Neutrophil (primary cell): ENCODE measurements around the gene RFC2.
"Not testable (repeated sequence)": the region's sequence is repeated elsewhere in the genome, so short reads cannot be mapped to it uniquely, and the experiment has no call there.

Source experiments
- H3K27ac ChIP-seq: fragments of 200-600 bp; sonication (generic); 2 replicates; pipeline ENCODE4 v1.5.1; 2016; ENCODE audit warnings: mild to moderate bottlenecking, moderate library complexity
- H3K27me3 ChIP-seq: fragments of 200-600 bp; sonication (generic); 2 replicates; pipeline ENCODE4 v1.6.0; 2016; ENCODE audit warnings: mild to moderate bottlenecking
- H3K36me3 ChIP-seq: fragments of 200-600 bp; sonication (generic); 2 replicates; pipeline ENCODE4 v1.5.1; 2017
- H3K4me1 ChIP-seq, 2 experiments: fragments of 200-600 bp in 1 of 2; sonication (generic) in 1 of 2; 1 replicate in 1 of 2; 2 replicates in 1 of 2; pipeline versions ENCODE4 v1.5.1 to v1.6.1; 2013 to 2016; ENCODE audit warnings: low read depth in 1 of 2, low read length in 1 of 2, mild to moderate bottlenecking in 1 of 2, moderate library complexity in 1 of 2; ENCODE audit not compliant: control insufficient read depth in 1 of 2, insufficient read depth in 1 of 2
- H3K4me3 ChIP-seq, 2 experiments: fragments of 200-600 bp in 1 of 2; sonication (generic) in 1 of 2; 1 replicate in 1 of 2; 2 replicates in 1 of 2; pipeline ENCODE4 v1.5.1; 2013 to 2016; ENCODE audit warnings: low read depth in 1 of 2, low read length in 1 of 2, mild to moderate bottlenecking in 1 of 2, moderate library complexity in 1 of 2
- H3K9me3 ChIP-seq: fragments of 200-600 bp; sonication (generic); 2 replicates; pipeline ENCODE4 v1.5.1; 2016
- CTCF ChIP-seq: fragments of 200-600 bp; sonication (generic); IDR thresholded peaks from 2 replicates; pipeline ENCODE4 v1.5.1; 2016; ENCODE audit warnings: antibody characterized with exemption

Gene RFC2

GRCh38 chr7:74252893-74253292 is 1.3 kb downstream of the RFC2 start:
- Histone ChIP-seq H3K27ac (no peak overlapping the region), H3K4me3 (no peak overlapping the region)
- TF ChIP-seq CTCF: no peak

GRCh38 chr7:74249058-74249457 is 5.1 kb downstream of the RFC2 start:
- H3K4me3 ChIP-seq: not testable (repeated sequence)

More at GRCh38 chr7:74252893-74253292, 1.3 kb downstream of the RFC2 start:
- no peaks in the 10 kb centered on the region for H3K9me3 ChIP-seq
- no peaks in the 10 kb centered on the region for H3K27me3 ChIP-seq
- peaks cover 25 to 26% of the 10 kb centered on the region in 2 experiments for H3K4me1 ChIP-seq
- peaks cover 35% of the 10 kb centered on the region for H3K36me3 ChIP-seq

GRCh38 chr7:74248156-74248555 is 6.0 kb downstream of the RFC2 start:
- H3K36me3 ChIP-seq: peaks cover 64% of the 10 kb centered on the region
- peaks cover under 1 to 6% of the 10 kb centered on the region in 2 experiments for H3K4me1 ChIP-seq
- no peaks in the 10 kb centered on the region for H3K27me3 ChIP-seq
- no peak for TF ChIP-seq CTCF
- no peaks in the 10 kb centered on the region for H3K9me3 ChIP-seq
- H3K27ac ChIP-seq: no peak overlapping the region
- H3K4me3 ChIP-seq: no peak overlapping the region

More at GRCh38 chr7:74249058-74249457, 5.1 kb downstream of the RFC2 start:
- H3K9me3 ChIP-seq, H3K27ac ChIP-seq, H3K27me3 ChIP-seq: not testable (repeated sequence)
- peaks cover 10 to 15% of the 10 kb centered on the region in 2 experiments for H3K4me1 ChIP-seq
- H3K36me3 ChIP-seq: peaks cover 60% of the 10 kb centered on the region

GRCh38 chr7:74246497-74246896 is 7.7 kb downstream of the RFC2 start:
- no peaks in the 10 kb centered on the region for H3K27me3 ChIP-seq
- H3K4me1 ChIP-seq: no peaks in the 10 kb centered on the region
- H3K36me3 ChIP-seq: peaks cover 80% of the 10 kb centered on the region
- no peak for TF ChIP-seq CTCF
- no peak overlapping the region for H3K27ac ChIP-seq
- H3K4me3 ChIP-seq: no peak overlapping the region
- H3K9me3 ChIP-seq: no peaks in the 10 kb centered on the region

GRCh38 chr7:74242122-74242443 is 12.1 kb downstream of the RFC2 start:
- peaks cover 79% of the 10 kb centered on the region for H3K36me3 ChIP-seq
- H3K4me1 ChIP-seq: no peaks in the 10 kb centered on the region
- TF ChIP-seq CTCF: no peak
- H3K27ac ChIP-seq: no peak overlapping the region
- H3K27me3 ChIP-seq: no peaks in the 10 kb centered on the region
- no peak overlapping the region for H3K4me3 ChIP-seq
- no peaks in the 10 kb centered on the region for H3K9me3 ChIP-seq

GRCh38 chr7:74240482-74240881 is 13.7 kb downstream of the RFC2 start:
- no peaks in the 10 kb centered on the region for H3K9me3 ChIP-seq
- TF ChIP-seq CTCF: no peak
- H3K4me3 ChIP-seq: no peak overlapping the region
- H3K27ac ChIP-seq: no peak overlapping the region
- no peaks in the 10 kb centered on the region for H3K27me3 ChIP-seq
- H3K36me3 ChIP-seq: peaks cover 90% of the 10 kb centered on the region
- no peaks in the 10 kb centered on the region for H3K4me1 ChIP-seq
